Measurements from ENCODE around the gene PINLYP. TPM values are rescaled to one million over a fixed set of nuclear protein-coding genes. Genes with fewer than 3 reads are reported as not detected.

Gene PINLYP
- polyA plus RNA-seq, 1 of the 3 experiments (the other 2 are of a cell fraction) = 5.5 TPM

- ChIA-PET POLR2A (no interaction called here), CTCF (interaction anchor here (0.7 to 24.7 kb wide), 5 partner anchors 7 to 158 kb away, joined by 4 to 632 read pairs (median 6); no protein-coding TSS in a partner anchor)
- Histone ChIP-seq H3F3A (replicated peaks; ENCODE audit: insufficient read depth) (no peaks in the 10 kb centered on the region), H3K36me3 (replicated peaks in 1 of 2; ENCODE audit: control insufficient read depth in 1 of 2, insufficient read depth in 2 of 2, low read length in 1 of 2) (no peaks in the 10 kb centered on the region), H3K9ac (peak within 1 kb of the TSS; percentile 86), H3K79me2 (ENCODE audit: insufficient read depth) (peaks cover 28% of the 10 kb centered on the region), H4K20me1 (ENCODE audit: insufficient read depth) (no peaks in the 10 kb centered on the region), H3K9me3 (no peaks in the 10 kb centered on the region), H3K27ac (ENCODE audit: low read depth in 2 of 2, low read length in 1 of 2) (peak within 1 kb of the TSS; percentile 0 to 48; a peak in 2 of 4 replicates), H3K4me2 (peak within 1 kb of the TSS; percentile 95), H3K27me3 (ENCODE audit: insufficient read depth) (no peaks in the 10 kb centered on the region), H3K4me1 (ENCODE audit: control insufficient read depth in 1 of 2, insufficient read depth in 2 of 2, low read depth in 1 of 2, low read length in 1 of 2) (peaks cover 6 to 14% of the 10 kb centered on the region in 2 experiments; a peak in 1 of 4 replicates), H3K4me3 (ENCODE audit: low read depth in 2 of 2, low read length in 1 of 2) (peak within 1 kb of the TSS; percentile 74 to 97), H3K9me2 (no peaks in the 10 kb centered on the region), H2AFZ (ENCODE audit: low read depth) (peak within 1 kb of the TSS; percentile 98)
- WGBS (ENCODE audit: low lambda C conversion rate) = 7% methylated on average over 49 of the region's 54 CpGs
- peak; percentile 92 for DNase-seq
- no peak for TF ChIP-seq ELF1 (IDR thresholded peaks at IDR 0.05)
- TF ChIP-seq RCOR1 (IDR thresholded peaks at IDR 0.05; ENCODE audit: low read length) = no peak
- TF ChIP-seq CHD2 (IDR thresholded peaks at IDR 0.05; ENCODE audit: low read length, partially characterized antibody) = no peak
- TF ChIP-seq EP300 (IDR thresholded peaks at IDR 0.05; ENCODE audit: borderline replicate concordance in 1 of 2, low read depth in 1 of 2, low read length in 1 of 2) = no peak
- TF ChIP-seq TEAD4 (IDR thresholded peaks at IDR 0.05; ENCODE audit: borderline replicate concordance, insufficient read depth) = no peak
- TF ChIP-seq REST (IDR thresholded peaks at IDR 0.05; ENCODE audit: low read depth, low read length) = peak; percentile 13; the same call in 1 of the 2 replicates
- TF ChIP-seq TAF1 (IDR thresholded peaks at IDR 0.05; ENCODE audit: borderline replicate concordance, low read depth, low read length) = peak; percentile 72; the same call in 1 of the 2 replicates
- no peak for TF ChIP-seq USF2 (IDR thresholded peaks at IDR 0.05; ENCODE audit: borderline replicate concordance, low read depth, low read length)
- TF ChIP-seq RXRA (IDR thresholded peaks at IDR 0.05; ENCODE audit: borderline replicate concordance, low read depth) = no peak
- no peak for TF ChIP-seq RAD21 (IDR thresholded peaks at IDR 0.05; ENCODE audit: low read length)
- peak; percentile 21; the same call in 1 of the 2 replicates for TF ChIP-seq YY1 (IDR thresholded peaks at IDR 0.05; ENCODE audit: low read depth)
- TF ChIP-seq NFIC (IDR thresholded peaks at IDR 0.05; ENCODE audit: borderline replicate concordance) = no peak
- no peak for TF ChIP-seq FOXM1 (IDR thresholded peaks at IDR 0.05; ENCODE audit: low read depth)
- TF ChIP-seq MXI1 (IDR thresholded peaks at IDR 0.05; ENCODE audit: low read depth, low read length) = peak; percentile 58; the same call in 1 of the 2 replicates
- no peak for TF ChIP-seq GABPA (IDR thresholded peaks at IDR 0.05; ENCODE audit: low read depth)
- no peak for TF ChIP-seq GATA2 (CRISPR knock-in tag; IDR thresholded peaks at IDR 0.05)
- no peak for TF ChIP-seq SMC3 (IDR thresholded peaks at IDR 0.05; ENCODE audit: low read depth, low read length)
- no peak for TF ChIP-seq MEF2A (IDR thresholded peaks at IDR 0.05; ENCODE audit: borderline replicate concordance, low read depth)
- TF ChIP-seq SIN3A (IDR thresholded peaks at IDR 0.05; ENCODE audit: borderline replicate concordance, low read depth, low read length) = no peak
- no peak for TF ChIP-seq EZH2phosphoT487 (IDR thresholded peaks at IDR 0.05; ENCODE audit: borderline replicate concordance, low read depth)
- peak; percentile 11; the same call in 1 of the 2 replicates for TF ChIP-seq CTCF (IDR thresholded peaks at IDR 0.05)
- peak; percentile 83 for TF ChIP-seq POLR2AphosphoS5 (IDR thresholded peaks at IDR 0.05; ENCODE audit: low read depth, low read length)
- no peak for TF ChIP-seq TCF12 (IDR thresholded peaks at IDR 0.05)
- no peak for TF ChIP-seq RFX5 (IDR thresholded peaks at IDR 0.05; ENCODE audit: low read length)
- TF ChIP-seq NRF1 (IDR thresholded peaks at IDR 0.05; ENCODE audit: low read depth, low read length) = no peak
- TF ChIP-seq, protein P1, sequence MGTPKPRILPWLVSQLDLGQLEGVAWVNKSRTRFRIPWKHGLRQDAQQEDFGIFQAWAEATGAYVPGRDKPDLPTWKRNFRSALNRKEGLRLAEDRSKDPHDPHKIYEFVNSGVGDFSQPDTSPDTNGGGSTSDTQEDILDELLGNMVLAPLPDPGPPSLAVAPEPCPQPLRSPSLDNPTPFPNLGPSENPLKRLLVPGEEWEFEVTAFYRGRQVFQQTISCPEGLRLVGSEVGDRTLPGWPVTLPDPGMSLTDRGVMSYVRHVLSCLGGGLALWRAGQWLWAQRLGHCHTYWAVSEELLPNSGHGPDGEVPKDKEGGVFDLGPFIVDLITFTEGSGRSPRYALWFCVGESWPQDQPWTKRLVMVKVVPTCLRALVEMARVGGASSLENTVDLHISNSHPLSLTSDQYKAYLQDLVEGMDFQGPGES (IDR thresholded peaks at IDR 0.05; ENCODE audit: low read depth, low read length) = no peak
These were observed 48.4 kb upstream of the PINLYP start, which contains the start of gene ETHE1 for GRCh38 chr19:43526884-43527859. ETHE1 (minus strand) TSS chr19:43527201; CDS start chr19:43527177, 24 bp downstream.
